Panc1 (cell line): ENCODE results near the gene ITGB2.

ENCODE experiments used
- POLR2AphosphoS5 ChIP-seq: IDR thresholded peaks from 2 replicates; pipeline ENCODE4 v1.6.1; 2012; ENCODE audit warnings: mild to moderate bottlenecking, low read depth, low read length, moderate library complexity
- REST ChIP-seq, 2 experiments: IDR thresholded peaks; 2 replicates each; pipeline ENCODE4 v1.6.1; 2011 to 2012; ENCODE audit warnings: low read depth in 2 of 2, control low read depth in 1 of 2, low read length in 1 of 2, mild to moderate bottlenecking in 1 of 2, moderate library complexity in 1 of 2; ENCODE audit not compliant: insufficient read depth in 1 of 2
- TF ChIP-seq, protein P1 (sequence below): fragments of 450-650 bp; IDR thresholded peaks from 2 replicates; pipeline ENCODE4 v1.5.1; 2017; ENCODE audit warnings: mild to moderate bottlenecking

GRCh38 chr21:44929799-44930542 is 9.3 kb upstream of the ITGB2 start:
- TF ChIP-seq, protein P1, sequence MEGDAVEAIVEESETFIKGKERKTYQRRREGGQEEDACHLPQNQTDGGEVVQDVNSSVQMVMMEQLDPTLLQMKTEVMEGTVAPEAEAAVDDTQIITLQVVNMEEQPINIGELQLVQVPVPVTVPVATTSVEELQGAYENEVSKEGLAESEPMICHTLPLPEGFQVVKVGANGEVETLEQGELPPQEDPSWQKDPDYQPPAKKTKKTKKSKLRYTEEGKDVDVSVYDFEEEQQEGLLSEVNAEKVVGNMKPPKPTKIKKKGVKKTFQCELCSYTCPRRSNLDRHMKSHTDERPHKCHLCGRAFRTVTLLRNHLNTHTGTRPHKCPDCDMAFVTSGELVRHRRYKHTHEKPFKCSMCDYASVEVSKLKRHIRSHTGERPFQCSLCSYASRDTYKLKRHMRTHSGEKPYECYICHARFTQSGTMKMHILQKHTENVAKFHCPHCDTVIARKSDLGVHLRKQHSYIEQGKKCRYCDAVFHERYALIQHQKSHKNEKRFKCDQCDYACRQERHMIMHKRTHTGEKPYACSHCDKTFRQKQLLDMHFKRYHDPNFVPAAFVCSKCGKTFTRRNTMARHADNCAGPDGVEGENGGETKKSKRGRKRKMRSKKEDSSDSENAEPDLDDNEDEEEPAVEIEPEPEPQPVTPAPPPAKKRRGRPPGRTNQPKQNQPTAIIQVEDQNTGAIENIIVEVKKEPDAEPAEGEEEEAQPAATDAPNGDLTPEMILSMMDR: no peak
- TF ChIP-seq POLR2AphosphoS5 (no peak), REST (IDR thresholded peaks at IDR 0.05; ENCODE audit: insufficient read depth in 1 of 2, low read depth in 2 of 2, low read length in 1 of 2) (no peak)
